ENCODE results near the gene PLD5.

GRCh38 chr1:242093116-242093515 lies 431.4 kb downstream of the PLD5 start:
- TF ChIP-seq CTCF (IDR thresholded peaks at IDR 0.05) = no peak
- TF ChIP-seq POLR2A (IDR thresholded peaks at IDR 0.05) = no peak

Data from body of pancreas (tissue), 4 donors.